Measurements from ENCODE around the gene TRPV5. TPM values are rescaled to one million over a fixed set of nuclear protein-coding genes. Genes with fewer than 3 reads are reported as not detected.

TRPV5 gene
- polyA plus RNA-seq, 1 experiment = not detected

DNA sequence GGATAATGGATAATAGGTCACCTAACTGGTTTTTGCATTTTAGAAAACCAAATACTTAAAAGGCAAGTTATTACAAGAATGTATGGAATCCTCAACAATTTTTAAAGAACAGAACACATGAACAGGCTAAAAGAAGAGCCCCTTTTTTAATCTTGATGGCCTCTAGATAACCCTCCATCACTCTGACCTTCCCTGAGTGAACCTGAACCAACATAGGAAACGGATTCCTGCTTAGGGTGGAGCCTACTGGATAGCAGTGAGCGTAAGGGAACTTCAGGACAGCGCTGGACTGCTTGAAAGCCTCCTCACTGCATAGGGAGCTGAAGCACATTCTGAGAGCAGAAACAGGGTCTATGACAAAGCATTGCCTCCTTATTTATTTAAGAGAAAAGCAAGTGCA is 20.5 kb downstream of the TRPV5 start:
- Histone ChIP-seq H3K36me3 (ENCODE audit: control insufficient read depth, insufficient read depth, low read length) (no peaks in the 10 kb centered on the region), H3K27me3 (ENCODE audit: control insufficient read depth, insufficient read depth, low read length) (no peaks in the 10 kb centered on the region), H3K4me3 (ENCODE audit: low read depth, low read length) (no peak overlapping the region)
- CTCF ChIA-PET = interaction anchor here (1.2 kb wide), 1 partner anchor 21 kb away, joined by 4 read pairs; the partner anchor contains the start of gene TRPV5
- DNase-seq (ENCODE audit: low read depth) = no peak
- POLR2A ChIA-PET = no interaction called here
- TF ChIP-seq CTCF (IDR thresholded peaks at IDR 0.05; ENCODE audit: insufficient read depth, low read depth, low read length) = no peak

GRCh38 chr7:142910481-142910880 is 23.1 kb downstream of the TRPV5 start:
- no peaks in the 10 kb centered on the region for H3K36me3 ChIP-seq (ENCODE audit: control insufficient read depth, insufficient read depth, low read length)
- no peaks in the 10 kb centered on the region for H3K27me3 ChIP-seq (ENCODE audit: control insufficient read depth, insufficient read depth, low read length)
- CTCF ChIA-PET = interaction anchor here (0.9 kb wide), 1 partner anchor 92 kb away, joined by 3 read pairs; no protein-coding TSS in a partner anchor
- POLR2A ChIA-PET = no interaction called here
- DNase-seq (ENCODE audit: low read depth) = no peak
- TF ChIP-seq CTCF (IDR thresholded peaks at IDR 0.05; ENCODE audit: insufficient read depth, low read depth, low read length) = no peak
- no peak overlapping the region for H3K4me3 ChIP-seq (ENCODE audit: low read depth, low read length)

DNA sequence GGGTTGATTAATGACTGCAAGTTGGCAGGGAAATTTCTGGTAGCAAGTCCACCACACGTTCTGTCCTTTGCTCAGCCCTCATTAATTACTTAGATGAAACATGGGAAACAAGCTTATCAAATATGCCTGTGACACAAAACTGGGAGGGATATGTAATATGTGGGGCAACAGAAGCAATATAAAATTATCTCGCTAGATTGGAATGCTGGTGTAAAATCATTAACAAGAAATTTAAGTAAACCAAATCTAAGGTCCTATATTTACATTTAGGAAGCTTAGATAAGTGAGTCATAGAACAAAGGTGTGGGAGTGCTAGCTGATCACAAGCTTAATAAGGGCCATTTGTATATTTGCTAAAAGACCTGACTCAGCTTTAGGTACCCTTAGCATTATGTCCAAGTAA is 23.5 kb downstream of the TRPV5 start:
- DNase-seq (ENCODE audit: low read depth) = no peak
- Histone ChIP-seq H3K27me3 (ENCODE audit: control insufficient read depth, insufficient read depth, low read length) (no peaks in the 10 kb centered on the region), H3K36me3 (ENCODE audit: control insufficient read depth, insufficient read depth, low read length) (no peaks in the 10 kb centered on the region), H3K4me3 (ENCODE audit: low read depth, low read length) (no peak overlapping the region)
- ChIA-PET POLR2A (no interaction called here), CTCF (interaction anchor here (0.6 to 0.9 kb wide), 2 partner anchors 9 to 92 kb away, joined by 3 read pairs; no protein-coding TSS in a partner anchor)
- no peak for TF ChIP-seq CTCF (IDR thresholded peaks at IDR 0.05; ENCODE audit: insufficient read depth, low read depth, low read length)

- no peaks in the 10 kb centered on the region for H3K36me3 ChIP-seq (ENCODE audit: control insufficient read depth, insufficient read depth, low read length)
- DNase-seq (ENCODE audit: low read depth) = no peak
- TF ChIP-seq CTCF (IDR thresholded peaks at IDR 0.05; ENCODE audit: insufficient read depth, low read depth, low read length) = 0 out of 2 replicates have a peak, but pooled peaks have one; percentile 21
- ChIA-PET POLR2A (no interaction called here), CTCF (interaction anchor here (0.6 to 0.9 kb wide), 2 partner anchors 8 to 93 kb away, joined by 3 read pairs; no protein-coding TSS in a partner anchor)
- H3K4me3 ChIP-seq (ENCODE audit: low read depth, low read length) = no peak overlapping the region
- H3K27me3 ChIP-seq (ENCODE audit: control insufficient read depth, insufficient read depth, low read length) = no peaks in the 10 kb centered on the region
Observed at GRCh38 chr7:142908921-142909890, 24.3 kb downstream of the TRPV5 start.

- no peaks in the 10 kb centered on the region for H3K27me3 ChIP-seq (ENCODE audit: control insufficient read depth, insufficient read depth, low read length)
- no peak for DNase-seq (ENCODE audit: low read depth)
- ChIA-PET CTCF (no interaction called here), POLR2A (no interaction called here)
- H3K36me3 ChIP-seq (ENCODE audit: control insufficient read depth, insufficient read depth, low read length) = no peaks in the 10 kb centered on the region
- no peak for TF ChIP-seq CTCF (IDR thresholded peaks at IDR 0.05; ENCODE audit: insufficient read depth, low read depth, low read length)
- H3K4me3 ChIP-seq (ENCODE audit: low read depth, low read length) = no peak overlapping the region
Observed at GRCh38 chr7:142908290-142908689, 25.3 kb downstream of the TRPV5 start.

All from BJ (cell line).